BE2C (cell line): ENCODE measurements around the gene LRFN2.

Experiments used
- DNase-seq: peaks from one replicate; pipeline ENCODE4 v3.0.0-alpha.2; 2020
- H3K27me3 ChIP-seq: fragments of 250-450 bp; sonication (Bioruptor Pico); 2 replicates; pipeline ENCODE4 v1.5.1; 2020; ENCODE audit warnings: mild to moderate bottlenecking
- H3K36me3 ChIP-seq: fragments of 250-450 bp; sonication (Bioruptor Pico); 2 replicates; pipeline ENCODE4 v1.5.1; 2020; ENCODE audit warnings: mild to moderate bottlenecking
- H3K4me1 ChIP-seq: fragments of 250-450 bp; sonication (Bioruptor Pico); 2 replicates; pipeline ENCODE4 v1.5.1; 2020
- H3K4me3 ChIP-seq: 2 replicates; pipeline ENCODE4 v1.5.1; 2011; ENCODE audit warnings: low read depth, low read length
- H3K9me3 ChIP-seq: fragments of 250-450 bp; sonication (Bioruptor Pico); 2 replicates; pipeline ENCODE4 v1.5.1; 2020
- CTCF ChIP-seq: IDR thresholded peaks from 2 replicates; pipeline ENCODE4 v1.5.1; 2012; ENCODE audit warnings: mild to moderate bottlenecking, low read depth, low read length

Gene LRFN2

GRCh38 chr6:40432982-40433381 is 154.2 kb downstream of the LRFN2 start:
- peaks cover 3% of the 10 kb centered on the region; the same call in 1 of the 2 replicates for H3K36me3 ChIP-seq
- no peaks in the 10 kb centered on the region for H3K27me3 ChIP-seq
- no peak for DNase-seq
- H3K9me3 ChIP-seq: no peaks in the 10 kb centered on the region
- H3K4me3 ChIP-seq: no peak overlapping the region
- no peak for TF ChIP-seq CTCF
- peaks cover 13% of the 10 kb centered on the region for H3K4me1 ChIP-seq

GRCh38 chr6:40431706-40432105 is 155.5 kb downstream of the LRFN2 start:
- Histone ChIP-seq H3K36me3 (peaks cover 3% of the 10 kb centered on the region; the same call in 1 of the 2 replicates), H3K27me3 (no peaks in the 10 kb centered on the region), H3K9me3 (no peaks in the 10 kb centered on the region), H3K4me3 (no peak overlapping the region), H3K4me1 (peaks cover 12% of the 10 kb centered on the region)
- no peak for DNase-seq
- no peak for TF ChIP-seq CTCF

- Histone ChIP-seq H3K4me3 (no peak overlapping the region), H3K27me3 (no peaks in the 10 kb centered on the region), H3K4me1 (peaks cover 33% of the 10 kb centered on the region), H3K9me3 (no peaks in the 10 kb centered on the region), H3K36me3 (peaks cover 3% of the 10 kb centered on the region; the same call in 1 of the 2 replicates)
- DNase-seq: no peak
- TF ChIP-seq CTCF: no peak
Observed at GRCh38 chr6:40427196-40427595, 160.0 kb downstream of the LRFN2 start.

- no peaks in the 10 kb centered on the region for H3K27me3 ChIP-seq
- peaks cover 33% of the 10 kb centered on the region for H3K4me1 ChIP-seq
- TF ChIP-seq CTCF: no peak
- no peaks in the 10 kb centered on the region for H3K9me3 ChIP-seq
- H3K36me3 ChIP-seq: no peaks in the 10 kb centered on the region; the same call in 1 of the 2 replicates
- no peak for DNase-seq
- no peak overlapping the region for H3K4me3 ChIP-seq
Observed at GRCh38 chr6:40426346-40427066, 160.7 kb downstream of the LRFN2 start.

- Histone ChIP-seq H3K36me3 (no peaks in the 10 kb centered on the region), H3K27me3 (no peaks in the 10 kb centered on the region), H3K4me1 (peaks cover 33% of the 10 kb centered on the region), H3K9me3 (no peaks in the 10 kb centered on the region), H3K4me3 (no peak overlapping the region)
- TF ChIP-seq CTCF: no peak
- DNase-seq: peak; percentile 80
Observed at GRCh38 chr6:40425192-40425919, 161.8 kb downstream of the LRFN2 start.

- no peaks in the 10 kb centered on the region for H3K9me3 ChIP-seq
- H3K4me1 ChIP-seq: peaks cover 25% of the 10 kb centered on the region
- no peak for DNase-seq
- TF ChIP-seq CTCF: no peak
- H3K36me3 ChIP-seq: no peaks in the 10 kb centered on the region
- no peak overlapping the region for H3K4me3 ChIP-seq
- no peaks in the 10 kb centered on the region for H3K27me3 ChIP-seq
Observed at GRCh38 chr6:40422046-40422445, 165.1 kb downstream of the LRFN2 start.
